Measurements from ENCODE around the gene LHX2. TPM values are rescaled to one million over a fixed set of nuclear protein-coding genes. Genes with fewer than 3 reads are reported as not detected.

Gene LHX2
- total RNA-seq, 2 experiments from 2014 or later, result not detected

- Histone ChIP-seq H3K36me3 (ENCODE audit: insufficient read depth, low read length) (no peaks in the 10 kb centered on the region), H4K20me1 (ENCODE audit: insufficient read depth, low read length) (no peaks in the 10 kb centered on the region), H3K4me1 (ENCODE audit: insufficient read depth, low read length, poor library complexity, severe bottlenecking) (no peaks in the 10 kb centered on the region), H3K9me3 (ENCODE audit: low read length) (no peaks in the 10 kb centered on the region), H3K9me2 (ENCODE audit: insufficient read depth, low read length) (no peaks in the 10 kb centered on the region), H3K27ac (ENCODE audit: low read depth, low read length, poor library complexity, severe bottlenecking) (no peak overlapping the region), H2AFZ (ENCODE audit: low read length) (no peak overlapping the region), H3K4me2 (ENCODE audit: low read length) (no peak overlapping the region), H3K4me3 (ENCODE audit: low read depth, low read length, poor library complexity, severe bottlenecking) (no peak overlapping the region), H3K79me2 (ENCODE audit: insufficient read depth, low read depth, low read length) (no peaks in the 10 kb centered on the region)
- intact Hi-C loops (cut with micrococcal nuclease; ENCODE audit: unreplicated experiment), result no loop called here
- ChIA-PET POLR2A (no interaction called here), CTCF (ENCODE audit: unreplicated experiment) (no interaction called here)
- no peak for DNase-seq (ENCODE audit: low spot score)
- no TSS peak for BruUV-seq (replicated peaks)
- no peak for TF ChIP-seq CTCF (conservative IDR thresholded peaks at IDR 0.05; ENCODE audit: low read length)
- no peak for TF ChIP-seq EZH2phosphoT487 (IDR thresholded peaks at IDR 0.05; ENCODE audit: borderline replicate concordance, low read depth, low read length)
These were observed 3.8 kb upstream of the LHX2 start for GRCh38 chr9:124007565-124008302.

GRCh38 chr9:124008303-124008693 lies 3.3 kb upstream of the LHX2 start:
- Histone ChIP-seq H3K4me1 (ENCODE audit: insufficient read depth, low read length, poor library complexity, severe bottlenecking) (no peaks in the 10 kb centered on the region), H4K20me1 (ENCODE audit: insufficient read depth, low read length) (no peaks in the 10 kb centered on the region), H3K79me2 (ENCODE audit: insufficient read depth, low read depth, low read length) (no peaks in the 10 kb centered on the region), H3K36me3 (ENCODE audit: insufficient read depth, low read length) (no peaks in the 10 kb centered on the region), H3K9me2 (ENCODE audit: insufficient read depth, low read length) (no peaks in the 10 kb centered on the region), H3K27ac (ENCODE audit: low read depth, low read length, poor library complexity, severe bottlenecking) (no peak overlapping the region), H3K4me2 (ENCODE audit: low read length) (no peak overlapping the region), H2AFZ (ENCODE audit: low read length) (no peak overlapping the region), H3K9me3 (ENCODE audit: low read length) (no peaks in the 10 kb centered on the region), H3K4me3 (ENCODE audit: low read depth, low read length, poor library complexity, severe bottlenecking) (no peak overlapping the region)
- no TSS peak for BruUV-seq (replicated peaks)
- DNase-seq (ENCODE audit: low spot score), result no peak
- CTCF ChIA-PET (ENCODE audit: unreplicated experiment), result no interaction called here
- intact Hi-C loops (cut with micrococcal nuclease; ENCODE audit: unreplicated experiment), result no loop called here
- POLR2A ChIA-PET, result no interaction called here
- TF ChIP-seq CTCF (conservative IDR thresholded peaks at IDR 0.05; ENCODE audit: low read length), result no peak
- TF ChIP-seq EZH2phosphoT487 (IDR thresholded peaks at IDR 0.05; ENCODE audit: borderline replicate concordance, low read depth, low read length), result no peak

DNA sequence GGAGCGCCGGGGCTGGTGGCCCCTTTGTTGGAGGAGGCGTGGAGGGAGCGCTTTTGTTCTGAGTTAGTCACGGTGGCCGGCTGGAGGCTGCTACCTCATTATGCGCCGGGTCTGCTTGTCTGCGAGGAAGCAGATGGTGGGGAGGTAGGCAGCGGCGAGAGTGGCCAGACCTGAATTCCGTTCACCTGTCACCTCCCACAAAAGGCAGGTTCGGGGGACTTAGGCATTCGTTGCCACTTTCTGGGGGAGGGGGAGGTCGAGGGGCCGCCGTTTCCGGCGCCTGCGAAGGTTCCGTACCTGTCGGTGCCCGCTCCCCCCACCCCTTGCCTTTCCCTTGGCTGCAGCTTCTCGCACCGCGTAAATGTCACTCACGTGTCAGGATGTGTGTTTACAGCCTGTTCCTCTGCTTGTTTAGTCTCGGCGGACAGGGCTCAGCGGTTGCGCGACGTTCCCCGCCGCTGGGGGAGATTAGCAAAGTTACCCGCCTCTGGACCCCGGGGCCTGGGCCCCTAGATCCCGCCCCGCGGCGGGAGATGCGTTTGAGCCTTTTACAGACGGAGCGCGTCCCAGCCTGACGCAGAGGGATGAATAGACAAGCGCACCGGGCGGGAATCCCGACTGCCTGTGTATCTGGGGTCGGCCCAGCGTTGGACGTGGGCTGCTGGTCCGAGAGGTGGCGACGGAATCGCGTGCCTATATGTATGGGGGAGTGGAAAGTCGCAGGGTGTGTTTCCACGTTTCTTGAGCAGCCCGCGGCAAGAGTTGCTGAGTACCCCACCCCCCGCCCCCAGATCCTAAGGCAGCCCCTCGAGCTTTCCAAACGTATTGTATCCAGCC lies 2.7 kb upstream of the LHX2 start:
- H3K4me2 ChIP-seq (ENCODE audit: low read length), result no peak overlapping the region
- intact Hi-C loops (cut with micrococcal nuclease; ENCODE audit: unreplicated experiment), result no loop called here
- BruUV-seq (replicated peaks), result no TSS peak
- TF ChIP-seq CTCF (conservative IDR thresholded peaks at IDR 0.05; ENCODE audit: low read length), result no peak
- no peak for TF ChIP-seq EZH2phosphoT487 (IDR thresholded peaks at IDR 0.05; ENCODE audit: borderline replicate concordance, low read depth, low read length)
- H3K9me3 ChIP-seq (ENCODE audit: low read length), result no peaks in the 10 kb centered on the region
- no peak overlapping the region for H2AFZ ChIP-seq (ENCODE audit: low read length)
- no peak for DNase-seq (ENCODE audit: low spot score)
- H3K27ac ChIP-seq (ENCODE audit: low read depth, low read length, poor library complexity, severe bottlenecking), result no peak overlapping the region
- ChIA-PET CTCF (ENCODE audit: unreplicated experiment) (no interaction called here), POLR2A (no interaction called here)
- no peaks in the 10 kb centered on the region for H4K20me1 ChIP-seq (ENCODE audit: insufficient read depth, low read length)
- no peaks in the 10 kb centered on the region for H3K79me2 ChIP-seq (ENCODE audit: insufficient read depth, low read depth, low read length)
- H3K36me3 ChIP-seq (ENCODE audit: insufficient read depth, low read length), result no peaks in the 10 kb centered on the region
- no peak overlapping the region for H3K4me3 ChIP-seq (ENCODE audit: low read depth, low read length, poor library complexity, severe bottlenecking)
- H3K4me1 ChIP-seq (ENCODE audit: insufficient read depth, low read length, poor library complexity, severe bottlenecking), result no peaks in the 10 kb centered on the region
- H3K9me2 ChIP-seq (ENCODE audit: insufficient read depth, low read length), result no peaks in the 10 kb centered on the region
